ENCODE results near the gene HSF4.

Gene HSF4

DNA sequence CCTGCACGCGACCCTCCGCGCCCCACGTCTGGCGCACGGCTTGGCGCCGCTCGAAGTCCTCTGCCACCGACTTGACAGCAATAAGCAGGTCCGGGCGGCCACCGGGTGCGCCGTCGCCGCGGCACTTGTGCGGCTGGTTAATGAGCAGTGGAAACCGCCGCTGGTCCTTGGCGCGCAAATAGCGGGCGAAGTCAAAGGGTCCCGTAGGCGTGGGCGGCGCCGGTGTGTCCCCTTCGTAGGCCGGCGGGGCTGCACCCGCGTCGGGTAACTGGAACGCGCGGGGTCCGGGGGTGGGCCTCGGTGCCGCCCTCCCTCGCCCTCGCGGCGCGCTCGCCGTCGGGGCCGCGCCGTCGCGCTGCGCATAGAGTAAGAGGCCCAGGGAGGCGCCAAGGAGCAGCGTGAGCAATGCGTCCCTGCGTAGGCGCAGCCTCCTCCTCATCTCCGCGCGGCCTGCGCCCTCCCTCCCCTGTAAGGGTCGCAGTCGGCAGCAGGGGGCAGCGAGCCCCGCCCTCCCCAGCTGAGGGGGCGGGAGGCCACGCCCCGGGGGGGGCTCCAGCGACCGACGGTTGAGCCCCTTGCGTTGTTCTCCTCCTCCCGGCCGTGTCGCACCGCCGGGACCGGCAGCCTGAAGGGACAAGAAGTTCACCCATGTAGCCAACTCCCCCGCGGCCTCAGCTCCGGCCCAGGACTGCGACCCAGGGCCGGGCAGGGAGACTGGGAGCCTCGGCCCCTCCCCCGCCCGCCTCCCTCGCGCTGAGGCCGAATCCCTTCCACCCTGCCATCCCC, 14.3 kb upstream of the HSF4 start:
- no peak for DNase-seq (ENCODE audit: low spot score)

DNA sequence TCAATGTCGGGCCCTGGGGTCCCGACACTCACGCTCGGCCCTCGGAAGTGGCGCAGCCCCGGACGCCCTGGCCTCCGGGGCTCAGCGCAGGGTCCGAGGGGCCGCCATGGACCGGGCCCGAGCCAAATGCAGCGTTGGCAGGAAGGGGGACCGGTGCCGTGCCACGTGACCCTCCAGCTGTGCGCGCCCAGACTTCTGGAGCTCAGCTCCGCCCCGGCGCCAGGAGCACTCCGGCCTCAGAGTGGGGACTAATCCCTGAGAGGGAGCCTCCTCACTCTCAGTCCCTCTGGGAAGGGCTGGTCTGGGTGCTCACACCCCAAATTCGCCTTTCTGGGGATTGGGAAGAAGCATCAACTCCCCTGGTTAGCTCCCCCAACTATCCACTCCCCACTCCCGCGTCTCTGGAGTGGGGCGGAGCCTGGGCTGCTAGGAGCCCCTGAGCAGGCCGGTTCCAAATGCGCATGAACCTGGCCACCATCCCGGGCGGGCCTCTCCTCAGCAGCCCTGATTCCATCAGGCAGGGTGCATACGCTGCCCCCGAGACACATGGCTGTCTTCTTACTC, 13.6 kb upstream of the HSF4 start, which contains the start of gene B3GNT9:
TSS of gene B3GNT9 (minus strand) at position 166 of the 564 bp plus-strand sequence. CDS start 513 bp downstream, outside the sequence.
- DNase-seq (ENCODE audit: low spot score) = no peak

DNA sequence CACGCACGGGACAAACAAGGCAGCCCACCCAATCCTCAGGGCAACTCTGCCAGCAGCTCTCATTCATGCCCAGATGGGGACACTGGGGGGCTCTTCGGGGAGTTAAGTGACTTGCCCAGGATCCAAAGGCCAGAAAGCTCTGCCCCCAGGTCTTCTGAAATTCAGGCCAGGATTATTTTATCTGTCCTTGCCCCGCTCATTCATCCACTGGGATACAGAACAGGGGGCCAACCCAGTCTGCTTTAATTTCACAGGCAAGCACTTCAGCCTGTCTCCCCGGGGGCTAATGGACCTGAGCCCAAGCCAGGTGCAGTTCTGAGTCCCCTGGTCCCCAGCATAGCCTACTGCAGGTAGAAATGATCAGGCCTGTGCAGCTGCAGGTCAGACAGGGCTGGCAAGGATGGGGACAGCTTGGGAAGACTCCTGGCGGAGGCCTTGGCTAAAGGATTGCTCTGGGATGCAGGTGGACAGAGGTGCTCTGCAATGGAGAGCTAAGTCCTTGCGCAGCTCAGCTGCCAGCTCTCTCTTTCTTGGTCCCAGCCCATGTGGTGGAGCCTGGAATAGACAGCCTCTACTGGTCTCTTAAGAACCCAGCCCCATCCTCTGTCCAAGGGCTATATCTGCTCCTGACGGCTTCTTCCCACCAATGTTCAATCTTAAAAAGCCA, 13.0 kb upstream of the HSF4 start:
- DNase-seq (ENCODE audit: low spot score) = no peak

DNA sequence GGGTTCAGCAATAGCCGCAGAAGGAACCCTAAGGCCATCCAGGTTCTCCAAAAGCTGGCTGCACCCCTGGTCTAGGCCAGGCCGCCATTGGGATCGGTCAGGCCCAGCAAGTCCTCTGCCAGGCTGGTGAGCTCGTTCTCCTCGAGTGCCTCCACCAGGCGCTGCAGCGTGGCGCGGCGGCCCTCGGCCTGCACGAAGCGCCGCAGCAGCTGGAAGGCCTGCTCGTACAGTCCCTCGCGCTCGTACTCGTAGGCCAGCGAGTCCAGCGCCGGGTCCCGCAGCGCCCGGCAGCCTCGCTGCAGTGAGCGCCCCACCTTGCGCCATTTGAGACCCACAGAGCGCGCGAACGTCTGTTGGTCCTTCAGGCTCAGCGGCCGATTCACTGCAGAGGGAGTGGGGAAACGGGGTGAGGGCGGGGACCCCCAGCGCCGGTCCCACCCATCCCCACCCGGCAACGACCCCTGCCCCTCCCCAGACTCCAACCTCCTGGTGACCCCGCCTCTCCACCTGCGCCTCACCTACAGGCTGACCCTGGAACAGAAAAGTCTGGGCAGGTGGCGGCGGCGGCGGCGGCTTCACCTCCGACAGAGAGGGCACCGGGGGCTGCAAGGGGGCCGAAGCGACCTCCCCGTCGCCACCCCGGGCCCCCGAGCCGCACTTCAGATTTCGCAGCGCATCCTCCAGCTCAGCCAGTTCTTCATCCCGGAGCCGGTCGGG, 9.8 kb upstream of the HSF4 start:
- DNase-seq (ENCODE audit: low spot score) = no peak

DNA sequence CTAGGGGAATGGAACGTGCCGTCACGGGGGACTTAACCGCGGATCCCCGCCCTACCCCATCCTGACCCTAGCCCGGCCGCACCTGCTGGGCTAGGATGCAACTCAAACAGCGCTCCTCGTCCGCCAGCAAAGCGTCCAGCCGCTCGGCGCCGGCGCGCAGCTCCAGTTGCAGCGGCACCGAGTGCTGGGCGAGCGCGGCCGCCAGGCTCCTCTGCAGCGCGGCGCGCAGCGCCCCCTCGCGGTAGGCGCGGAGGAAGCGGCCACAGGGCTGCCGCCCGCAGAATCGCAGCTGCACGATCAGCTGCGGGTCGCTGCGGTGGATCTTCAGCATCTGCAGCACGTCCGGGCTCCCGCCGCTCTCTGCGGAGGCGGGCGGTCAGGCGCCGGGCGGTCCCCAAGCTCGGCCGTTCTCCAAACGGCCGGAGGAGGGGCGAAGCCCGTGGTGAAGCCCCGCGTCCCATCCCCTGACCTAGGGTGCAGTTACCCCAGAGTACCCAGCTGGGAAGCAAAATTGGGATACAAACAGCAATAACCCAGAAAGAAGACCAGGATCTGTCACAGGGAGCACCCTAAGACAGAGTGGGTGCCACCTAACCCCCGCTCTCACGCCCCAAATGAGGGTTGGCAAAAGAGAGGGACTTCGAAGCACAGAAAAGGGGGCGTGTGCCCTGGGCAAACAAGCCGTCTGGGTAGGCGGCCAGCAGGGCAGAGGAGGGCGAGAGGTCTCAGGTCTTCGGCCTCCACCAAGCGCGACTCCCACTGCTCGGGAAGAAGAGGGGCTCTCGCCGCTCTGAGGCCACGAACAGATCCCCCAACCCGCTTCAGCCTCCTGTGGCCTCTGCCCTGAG, 9.0 kb upstream of the HSF4 start:
- peak; percentile 75 for DNase-seq (ENCODE audit: low spot score)

DNA sequence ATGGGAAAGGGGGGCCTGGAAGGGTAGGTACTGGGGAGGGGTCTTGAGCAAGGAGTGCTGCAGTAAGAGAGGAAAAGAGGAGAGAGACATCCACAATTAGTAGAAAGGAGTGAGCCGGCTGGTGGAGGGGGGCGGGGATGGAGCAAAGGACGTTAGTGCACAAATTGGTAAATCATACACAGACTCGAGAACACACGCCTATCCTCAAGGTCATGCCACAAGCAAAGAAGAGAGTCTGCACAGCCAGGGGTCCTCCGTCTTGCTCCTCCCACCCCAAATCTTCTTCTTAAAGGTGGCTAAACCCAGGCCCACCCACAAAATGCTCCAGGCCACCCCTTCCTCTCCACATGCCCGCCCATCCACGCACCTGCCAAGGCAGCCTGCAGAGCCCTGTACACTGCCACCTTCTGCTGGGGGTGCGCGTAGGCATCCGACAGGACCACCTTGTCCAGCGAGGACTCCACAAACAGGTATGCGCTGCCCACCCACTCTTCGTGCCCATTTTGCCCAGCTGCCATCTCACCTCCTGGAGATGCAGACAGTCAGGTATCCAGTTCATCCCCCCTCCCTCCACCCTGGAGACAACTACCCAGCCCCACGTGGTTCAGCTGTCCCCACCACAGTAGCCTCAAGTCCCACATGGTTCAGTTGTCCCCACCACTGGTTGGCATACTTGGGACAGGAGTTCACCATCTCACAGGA, 8.3 kb upstream of the HSF4 start:
- no peak for DNase-seq (ENCODE audit: low spot score)

DNA sequence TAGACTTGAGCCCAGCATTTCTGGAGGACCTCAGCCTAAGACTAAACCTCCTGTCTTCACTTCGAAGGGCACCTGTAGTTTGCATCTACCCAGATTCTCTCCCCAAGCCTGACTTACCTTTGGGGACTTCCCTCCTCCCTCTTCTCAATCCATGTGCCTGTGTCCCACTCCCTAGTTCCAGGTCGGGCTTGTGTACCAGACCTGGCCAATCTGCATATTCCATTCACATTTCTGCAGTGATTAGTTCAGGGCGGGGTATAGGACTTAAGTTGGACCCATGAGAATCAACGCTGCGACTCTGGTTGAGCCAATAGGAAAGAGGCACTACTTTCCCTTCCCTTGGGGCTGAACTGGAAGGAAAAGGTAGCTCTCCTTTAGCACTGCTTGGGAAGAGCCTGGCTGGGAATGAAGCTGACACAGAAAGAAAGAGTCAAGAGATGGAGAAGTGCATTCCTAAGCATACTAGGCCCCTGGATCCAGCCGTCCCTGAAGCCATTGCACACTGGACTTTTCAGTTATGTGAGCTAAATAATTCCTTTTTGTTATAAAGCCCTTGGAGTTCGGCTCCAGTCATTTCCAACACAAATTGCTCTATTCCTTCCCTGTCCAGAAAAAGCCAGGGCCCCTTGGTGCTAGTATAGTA, 7.3 kb upstream of the HSF4 start:
- no peak for DNase-seq (ENCODE audit: low spot score)

DNA sequence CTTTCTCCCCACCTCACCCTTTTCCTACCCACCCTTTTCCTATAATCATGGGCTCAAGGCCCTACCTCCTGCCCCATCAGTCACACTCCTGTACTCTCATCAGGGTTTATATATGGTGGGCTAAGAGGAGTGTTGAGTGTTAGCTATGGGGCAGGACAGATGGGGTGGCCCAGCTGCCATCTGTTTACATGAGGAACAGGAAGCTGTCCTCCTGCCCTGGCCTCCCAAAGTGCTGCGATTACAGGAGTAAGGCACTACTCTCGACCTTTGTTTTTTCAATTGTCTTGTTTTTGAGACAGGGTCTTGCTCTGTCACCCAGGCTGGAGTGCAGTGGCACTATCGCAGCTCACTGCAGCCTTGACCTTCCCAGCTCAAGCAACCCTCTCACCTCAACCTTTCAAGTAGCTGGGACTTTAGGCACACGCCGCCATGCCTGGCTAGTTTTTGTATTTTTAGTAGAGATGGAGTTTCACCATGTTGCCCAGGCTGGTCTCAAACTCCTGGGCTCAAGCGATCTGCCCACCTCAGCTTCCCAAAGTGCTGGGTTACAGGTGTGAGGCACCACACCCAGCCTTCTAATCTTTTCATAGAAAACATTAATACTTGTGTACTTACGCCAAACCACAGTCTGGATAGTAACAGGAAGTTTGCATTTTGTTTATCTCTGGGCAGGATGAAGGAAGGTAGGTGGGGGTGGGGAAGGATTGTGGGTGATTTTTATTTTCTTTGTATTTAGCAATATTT, 6.5 kb upstream of the HSF4 start:
- DNase-seq (ENCODE audit: low spot score) = no peak

DNA sequence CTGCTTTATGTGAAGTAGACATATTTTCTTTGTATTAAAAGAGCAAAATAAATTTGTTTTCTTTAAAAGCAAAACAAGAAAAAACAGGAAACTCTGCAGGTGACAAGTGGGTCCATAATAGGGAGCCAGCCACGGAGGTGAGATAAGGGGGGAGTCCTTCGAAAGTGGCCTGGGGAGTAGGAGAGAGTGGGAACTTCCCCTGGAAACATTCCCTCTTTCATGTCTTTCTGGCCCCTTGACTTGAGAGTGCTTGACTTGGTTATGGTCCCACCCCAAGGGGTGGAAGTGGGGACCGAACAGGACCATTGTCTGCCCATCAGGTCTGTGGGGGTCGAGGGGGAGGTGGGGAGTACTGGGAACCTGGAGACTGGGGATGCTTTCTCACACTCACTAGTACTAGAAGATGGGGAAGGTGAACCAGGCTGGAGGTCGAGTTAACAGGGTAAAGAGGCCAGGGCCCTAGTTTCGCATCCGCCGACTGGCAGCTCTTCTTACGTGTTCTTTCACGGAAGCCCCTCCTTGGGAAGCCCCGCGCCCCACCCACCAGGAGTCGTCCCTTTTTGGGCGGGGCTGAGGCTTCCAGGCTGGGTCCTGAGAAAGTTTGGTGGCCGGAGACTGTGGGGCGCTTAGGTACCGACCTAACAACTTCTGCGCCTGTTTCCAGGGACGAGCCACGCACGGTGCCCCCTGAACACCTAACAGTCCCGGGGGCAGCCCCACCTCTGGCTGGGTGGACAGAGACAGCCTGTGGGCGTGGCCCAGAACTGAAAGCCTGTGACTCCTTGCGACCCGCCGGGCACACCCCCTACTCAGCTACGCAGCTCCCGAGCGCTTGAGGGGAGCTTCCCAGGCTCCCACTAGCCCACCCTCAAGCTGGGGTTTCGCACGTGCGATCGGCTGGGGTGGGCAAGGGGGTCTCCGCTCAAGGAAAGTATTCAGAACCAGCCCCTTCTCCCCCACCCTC, 5.6 kb upstream of the HSF4 start:
- no peak for DNase-seq (ENCODE audit: low spot score)

DNA sequence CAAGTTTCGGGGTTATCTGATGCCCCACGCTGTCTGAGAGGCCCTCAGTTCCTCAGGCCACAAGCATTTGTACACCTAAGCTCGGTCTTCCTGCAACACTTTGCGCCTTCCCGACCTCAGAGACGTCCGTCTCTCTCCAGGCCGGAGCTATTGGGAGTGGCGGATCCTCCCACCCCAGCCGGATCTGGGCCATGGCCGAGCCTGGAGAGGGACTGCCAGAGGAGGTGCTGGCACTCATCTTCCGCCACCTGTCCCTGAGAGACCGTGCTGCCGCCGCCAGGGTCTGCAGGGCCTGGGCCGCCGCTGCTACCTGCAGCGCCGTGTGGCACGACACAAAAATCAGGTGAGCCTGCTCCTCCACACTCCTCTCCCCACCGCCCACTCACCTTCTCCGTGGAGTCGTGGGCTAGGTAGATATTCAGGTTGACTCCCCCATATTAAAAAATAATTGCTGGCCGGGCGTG, 2.9 kb upstream of the HSF4 start:
- no peak for DNase-seq (ENCODE audit: low spot score)

DNA sequence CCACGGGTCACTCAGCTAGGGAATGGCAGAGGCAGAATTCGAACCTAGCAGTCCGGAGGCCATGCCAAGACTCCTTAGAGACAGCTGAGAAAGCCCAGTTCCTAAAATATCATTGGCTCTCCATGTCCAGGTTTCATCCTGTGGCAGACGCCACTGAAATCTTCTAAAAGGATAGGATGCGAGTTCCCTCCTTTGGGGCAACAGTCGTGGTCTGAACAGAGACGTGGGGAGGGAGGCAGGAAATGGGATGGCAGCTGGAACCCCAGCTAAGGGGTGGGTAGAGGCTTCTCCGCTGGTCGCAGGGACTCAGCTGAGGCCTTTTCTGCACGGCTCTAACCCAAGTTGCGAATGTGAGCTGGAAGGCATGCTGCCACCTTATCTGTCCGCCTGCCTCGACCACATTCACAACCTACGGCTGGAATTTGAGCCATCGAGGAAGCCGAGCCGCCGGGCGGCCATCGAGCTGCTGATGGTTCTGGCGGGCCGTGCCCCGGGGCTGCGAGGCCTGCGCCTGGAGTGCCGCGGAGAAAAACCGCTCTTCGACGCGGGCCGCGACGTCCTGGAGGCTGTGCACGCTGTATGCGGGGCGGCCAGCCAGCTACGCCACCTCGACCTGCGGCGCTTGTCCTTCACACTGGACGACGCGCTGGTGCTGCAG, 1.9 kb upstream of the HSF4 start:
- no peak for DNase-seq (ENCODE audit: low spot score)

DNA sequence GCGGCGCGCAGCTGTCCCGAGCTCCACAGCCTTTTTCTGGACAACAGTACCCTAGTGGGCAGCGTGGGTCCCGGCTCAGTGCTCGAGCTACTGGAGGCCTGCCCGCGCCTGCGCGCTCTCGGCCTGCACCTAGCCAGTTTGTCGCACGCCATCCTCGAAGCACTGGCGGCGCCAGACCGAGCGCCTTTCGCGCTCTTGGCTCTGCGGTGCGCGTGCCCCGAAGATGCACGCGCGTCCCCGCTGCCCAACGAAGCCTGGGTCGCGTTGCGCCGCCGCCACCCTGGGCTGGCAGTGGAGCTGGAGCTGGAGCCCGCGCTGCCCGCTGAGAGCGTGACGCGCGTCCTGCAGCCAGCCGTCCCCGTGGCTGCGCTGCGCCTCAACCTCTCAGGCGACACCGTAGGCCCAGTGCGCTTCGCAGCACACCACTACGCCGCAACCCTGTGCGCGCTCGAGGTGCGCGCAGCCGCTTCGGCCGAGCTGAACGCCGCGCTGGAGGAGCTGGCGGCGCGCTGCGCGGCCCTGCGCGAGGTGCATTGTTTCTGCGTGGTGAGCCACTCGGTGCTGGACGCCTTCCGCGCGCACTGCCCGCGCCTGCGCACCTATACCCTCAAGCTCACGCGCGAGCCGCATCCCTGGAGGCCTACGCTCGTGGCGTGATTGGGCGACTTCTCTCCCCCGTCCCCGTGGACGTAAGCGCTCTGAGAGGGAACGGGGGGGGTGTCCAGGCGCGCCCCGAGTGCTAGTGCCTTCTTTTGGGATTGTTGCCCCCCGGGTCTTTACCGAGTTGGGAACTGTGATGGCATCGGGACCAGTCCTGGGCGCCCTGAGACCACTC, 1.2 kb upstream of the HSF4 start:
- DNase-seq (ENCODE audit: low spot score) = peak; percentile 85

DNA sequence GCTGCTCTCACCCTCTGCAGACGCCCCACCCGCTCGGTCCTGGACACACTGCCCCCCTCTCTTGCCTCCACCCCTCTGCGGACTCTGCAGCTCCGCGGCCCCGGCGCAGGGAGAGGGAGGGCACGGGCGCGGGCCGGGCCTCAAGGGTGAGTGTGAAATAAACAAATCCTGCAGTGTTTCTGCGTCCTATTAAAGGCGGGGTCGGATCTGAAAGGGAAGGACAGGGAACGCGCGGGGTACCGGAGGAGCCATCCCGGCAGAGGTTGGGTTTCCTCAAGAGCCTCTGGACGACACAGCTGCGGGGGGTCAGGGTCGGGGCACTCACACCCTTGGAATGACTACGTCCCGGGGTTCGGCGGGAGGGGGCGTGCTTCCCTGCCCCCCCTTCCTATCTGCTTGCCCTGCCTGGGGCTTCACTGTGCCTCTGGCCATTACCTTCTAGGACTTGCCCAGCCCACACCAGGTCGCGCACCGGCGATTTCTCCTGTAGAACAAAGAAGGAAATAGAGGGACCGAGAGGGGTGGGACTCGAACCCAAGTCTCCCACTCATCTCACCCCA, 466 bp upstream of the HSF4 start:
- DNase-seq (ENCODE audit: low spot score) = no peak

DNA sequence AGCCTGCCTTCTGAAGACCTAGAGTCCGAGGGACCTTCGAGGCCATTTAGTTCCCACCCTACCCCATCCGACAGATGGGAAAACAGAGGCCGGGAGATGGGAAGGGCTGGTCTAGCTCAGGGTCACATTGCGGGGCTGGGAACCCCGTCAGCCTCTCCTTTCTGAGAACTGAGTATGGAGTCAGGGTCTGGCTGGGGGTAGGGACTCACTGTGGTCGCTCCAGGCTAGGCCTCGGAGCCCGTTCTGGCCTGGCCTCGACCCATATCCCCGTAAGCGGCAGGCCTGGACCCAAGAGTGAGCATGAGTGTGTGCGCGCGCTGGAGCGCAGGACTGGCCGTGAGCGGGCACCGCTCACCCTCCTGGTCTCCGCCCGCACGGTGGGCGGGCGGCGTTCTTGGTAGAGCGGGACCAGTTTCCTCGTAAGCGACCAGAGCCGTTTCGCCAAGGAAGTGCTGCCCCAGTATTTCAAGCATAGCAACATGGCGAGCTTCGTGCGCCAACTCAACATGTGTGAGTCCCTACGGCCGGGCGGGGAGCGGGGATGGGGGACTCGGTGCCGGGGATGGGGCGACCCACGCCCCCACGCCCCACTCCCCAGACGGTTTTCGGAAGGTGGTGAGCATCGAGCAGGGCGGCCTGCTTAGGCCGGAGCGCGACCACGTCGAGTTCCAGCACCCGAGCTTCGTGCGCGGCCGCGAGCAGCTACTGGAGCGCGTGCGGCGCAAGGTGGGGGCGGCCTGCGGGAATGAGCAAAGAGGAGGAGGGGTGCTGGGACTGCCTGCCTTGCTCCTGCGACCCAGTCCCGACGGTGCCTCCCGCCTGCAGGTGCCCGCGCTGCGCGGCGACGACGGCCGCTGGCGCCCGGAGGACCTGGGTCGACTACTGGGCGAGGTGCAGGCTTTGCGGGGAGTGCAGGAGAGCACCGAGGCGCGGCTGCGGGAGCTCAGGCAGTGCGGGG, 855 bp downstream of the HSF4 start:
- DNase-seq (ENCODE audit: low spot score) = no peak

DNA sequence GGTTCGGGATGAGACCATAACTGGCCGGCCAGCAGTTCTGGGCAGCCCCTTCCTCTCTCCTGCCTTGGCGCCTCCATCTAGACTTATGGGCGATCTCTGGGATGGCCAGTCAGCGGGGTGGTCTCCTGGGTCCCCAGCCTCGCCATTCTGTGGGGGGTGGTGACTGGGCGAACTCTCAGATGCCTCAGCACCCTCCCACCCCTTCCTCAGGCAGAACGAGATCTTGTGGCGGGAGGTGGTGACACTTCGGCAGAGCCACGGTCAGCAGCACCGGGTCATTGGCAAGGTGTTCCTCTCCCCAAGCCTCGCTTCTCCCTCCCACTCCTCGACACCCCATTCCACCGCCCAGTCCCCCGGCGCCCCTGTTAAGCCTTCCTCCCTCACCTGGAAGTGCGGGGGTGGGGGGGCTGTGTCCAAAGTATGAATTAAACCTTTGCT, 1.6 kb downstream of the HSF4 start:
- DNase-seq (ENCODE audit: low spot score) = no peak

Measured in putamen (tissue), 1 donor.